GM12891 (cell line): ENCODE results near the gene PLA2R1.

Experiments used
- DNase-seq: peaks from one replicate; pipeline ENCODE4 v3.0.0; 2011; ENCODE audit warnings: low spot score; ENCODE audit not compliant: insufficient read length
- FAIRE-seq: peaks from 2 replicates; lab custom pipeline; 2011; peaks lifted over from hg19 to GRCh38; lab: Jason Lieb, UNC
- PAX5 ChIP-seq: IDR thresholded peaks from 2 replicates; pipeline ENCODE4 v1.6.1; 2011; ENCODE audit warnings: low read length, moderate library complexity, mild to moderate bottlenecking; ENCODE audit not compliant: insufficient read depth, severe bottlenecking
- POLR2A ChIP-seq: IDR thresholded peaks from 2 replicates; pipeline ENCODE4 v1.6.1; 2011; ENCODE audit warnings: low read depth, low read length, control low read depth
- POLR2AphosphoS5 ChIP-seq: IDR thresholded peaks from 2 replicates; pipeline ENCODE4 v1.6.1; 2011; ENCODE audit warnings: low read depth, low read length, control low read depth
- POU2F2 ChIP-seq: IDR thresholded peaks from 2 replicates; pipeline ENCODE4 v1.6.1; 2011; ENCODE audit warnings: low read depth, mild to moderate bottlenecking, control low read depth, low read length, moderate library complexity
- SPI1 ChIP-seq: IDR thresholded peaks from 2 replicates; pipeline ENCODE4 v1.6.1; 2011; ENCODE audit warnings: low read depth, low read length, control low read depth
- TAF1 ChIP-seq: IDR thresholded peaks from 2 replicates; pipeline ENCODE4 v1.6.1; 2011; ENCODE audit warnings: low read depth, low read length, control low read depth

PLA2R1 gene

DNA sequence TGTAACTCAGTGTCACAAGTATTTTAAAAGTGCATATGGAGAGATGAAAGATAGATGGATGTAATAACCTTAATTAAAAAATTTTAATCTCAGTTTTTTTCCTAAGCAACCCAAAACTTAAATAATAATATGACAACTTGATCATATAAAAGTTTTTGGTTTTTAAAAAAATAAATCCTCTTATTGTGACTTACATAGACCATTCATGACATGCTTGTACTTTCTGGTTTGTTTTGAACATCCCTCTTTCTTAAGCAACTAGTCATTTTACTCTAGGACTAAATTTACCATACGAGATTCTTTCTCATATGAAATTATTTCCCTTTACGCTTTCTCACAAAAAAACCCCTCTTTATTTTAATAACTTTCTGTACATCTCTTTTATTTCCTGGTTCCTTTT is 6.5 kb upstream of the PLA2R1 start:
- FAIRE-seq: no peak
- no peak for DNase-seq
- TF ChIP-seq SPI1: no peak
- no peak for TF ChIP-seq TAF1
- no peak for TF ChIP-seq PAX5
- no peak for TF ChIP-seq POLR2A
- no peak for TF ChIP-seq POLR2AphosphoS5
- TF ChIP-seq POU2F2: no peak

- no peak for TF ChIP-seq PAX5
- TF ChIP-seq SPI1: no peak
- no peak for TF ChIP-seq POLR2A
- no peak for TF ChIP-seq POU2F2
- no peak for TF ChIP-seq POLR2AphosphoS5
- no peak for TF ChIP-seq TAF1
- DNase-seq (no peak), FAIRE-seq (no peak)
Observed at GRCh38 chr2:160064916-160065315, 2.5 kb upstream of the PLA2R1 start.

DNA sequence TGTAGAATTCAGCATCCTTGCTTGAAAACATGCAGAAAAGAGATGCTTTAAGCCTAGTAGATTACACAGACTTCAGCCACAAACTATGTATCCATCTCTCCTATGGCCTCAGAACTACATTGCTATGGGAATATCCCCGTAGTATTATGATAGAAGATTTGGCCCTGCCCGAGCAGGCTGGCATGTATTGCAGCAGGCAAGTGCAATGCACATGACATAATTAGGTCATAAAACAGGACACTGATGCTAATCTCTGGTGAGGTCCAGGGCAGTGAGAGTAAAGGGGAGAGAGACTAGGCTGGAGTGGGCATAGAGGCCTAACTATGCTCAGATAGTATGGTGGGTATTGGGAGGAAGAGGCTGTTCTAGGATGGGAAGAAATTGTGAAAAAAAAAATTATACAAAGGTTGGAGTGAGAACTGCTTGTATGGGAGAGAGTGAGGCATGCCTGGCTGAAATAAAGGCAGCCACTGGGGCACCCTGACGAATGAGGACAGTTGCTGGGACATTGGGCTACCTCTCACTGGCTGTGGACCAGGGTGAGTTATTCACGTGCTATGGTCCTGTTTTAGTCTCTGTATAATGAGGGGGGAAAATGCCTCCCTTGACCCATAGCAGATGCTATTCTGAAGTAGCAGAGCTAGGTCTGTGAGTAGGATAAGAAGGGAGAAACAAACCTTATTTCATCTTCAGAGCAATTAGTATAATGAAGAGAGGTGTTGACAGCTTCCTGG is 1.6 kb upstream of the PLA2R1 start:
- FAIRE-seq: no peak
- TF ChIP-seq POLR2AphosphoS5: no peak
- DNase-seq: no peak

DNA sequence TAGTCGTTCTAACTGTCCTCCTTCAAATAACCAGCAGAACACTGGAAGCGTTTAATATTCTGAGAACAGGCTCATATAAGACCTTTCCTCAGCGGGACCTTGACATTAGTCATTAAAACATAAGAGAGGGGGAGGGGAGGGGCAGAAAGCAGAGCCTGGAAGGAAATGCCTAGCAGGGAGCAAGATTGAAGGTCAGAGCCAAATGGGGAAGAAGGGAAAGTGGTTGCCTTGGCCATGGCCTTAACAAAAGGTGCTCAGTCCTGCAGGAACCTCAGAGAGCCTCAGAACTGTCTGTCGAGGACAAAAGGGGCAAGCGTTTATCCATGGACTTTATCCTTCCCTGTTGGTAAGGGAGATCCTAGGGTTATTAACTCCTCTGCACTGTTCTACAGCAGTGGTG is 856 bp upstream of the PLA2R1 start:
- TF ChIP-seq POLR2A (no peak), POLR2AphosphoS5 (no peak), POU2F2 (no peak), PAX5 (no peak), TAF1 (no peak), SPI1 (no peak)
- DNase-seq: no peak
- no peak for FAIRE-seq

DNA sequence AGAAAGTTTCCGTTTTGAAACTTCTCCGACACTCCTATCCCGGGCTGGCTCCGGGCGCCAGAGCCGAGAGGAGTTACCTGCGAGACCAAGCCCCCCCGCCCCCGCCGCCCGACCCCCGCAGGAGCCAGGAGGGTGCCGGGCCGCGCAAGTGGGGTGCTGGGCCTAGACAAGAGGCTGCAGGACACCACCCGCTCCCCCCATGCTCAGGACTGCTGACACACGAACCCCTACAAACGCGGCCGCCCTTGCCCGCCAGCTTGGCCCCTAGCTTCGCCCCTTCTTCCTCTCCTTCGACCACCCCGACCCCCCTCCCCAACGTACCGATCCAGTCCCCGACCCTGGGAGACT is 497 bp downstream of the PLA2R1 start:
- no peak for TF ChIP-seq TAF1
- TF ChIP-seq POLR2AphosphoS5: no peak
- no peak for TF ChIP-seq POU2F2
- TF ChIP-seq POLR2A: no peak
- TF ChIP-seq PAX5: no peak
- no peak for TF ChIP-seq SPI1
- no peak for FAIRE-seq
- DNase-seq: no peak

GRCh38 chr2:160061533-160061932 is 882 bp downstream of the PLA2R1 start:
- DNase-seq (no peak), FAIRE-seq (no peak)
- no peak for TF ChIP-seq POLR2A
- TF ChIP-seq PAX5: no peak
- TF ChIP-seq POLR2AphosphoS5: no peak
- TF ChIP-seq POU2F2: no peak

DNA sequence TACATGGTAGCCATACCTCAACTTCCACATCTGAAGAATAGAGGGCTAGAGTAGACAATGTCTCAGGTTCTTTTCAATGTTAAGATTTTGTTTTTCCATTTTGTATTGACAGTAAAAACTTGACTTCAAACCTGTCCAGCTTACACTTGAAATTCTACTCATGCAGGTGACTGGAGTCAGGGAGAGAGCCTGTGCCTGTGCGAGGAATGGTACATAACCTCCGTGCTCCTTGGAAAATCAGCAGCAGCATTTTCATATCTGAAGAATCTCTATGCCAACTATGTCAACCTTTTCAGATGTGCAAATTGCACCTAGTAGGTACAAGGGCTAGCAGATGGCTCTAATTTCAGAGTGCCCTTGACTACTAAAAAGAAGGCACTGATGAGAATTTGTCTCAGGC is 2.1 kb downstream of the PLA2R1 start:
- FAIRE-seq: no peak
- TF ChIP-seq PAX5 (no peak), TAF1 (no peak), POLR2A (no peak)

DNA sequence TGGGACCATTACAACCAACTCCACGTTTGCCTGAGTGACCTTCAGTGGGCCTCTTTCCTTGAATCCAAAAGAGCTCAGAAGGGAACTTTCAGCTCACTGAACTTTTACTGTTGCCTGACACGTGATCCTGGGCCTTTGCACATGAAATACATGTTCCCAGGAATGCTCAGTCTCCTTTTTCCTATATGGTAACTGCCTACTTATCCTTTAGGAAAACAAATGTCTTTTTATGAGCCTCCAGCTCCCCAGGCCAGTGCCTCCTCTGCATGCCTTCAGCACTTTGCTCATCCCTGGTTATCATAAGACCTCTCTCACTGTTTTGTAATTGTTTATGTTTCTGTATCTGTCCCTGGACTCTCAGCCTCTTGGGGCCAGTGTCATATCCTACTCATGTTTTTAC is 5.1 kb downstream of the PLA2R1 start:
- no peak for DNase-seq
- FAIRE-seq: no peak
- TF ChIP-seq POU2F2: no peak
- TF ChIP-seq TAF1: no peak

More for the DNA sequence above, 2.1 kb downstream of the PLA2R1 start:
- DNase-seq: no peak

GRCh38 chr2:160055726-160056108 is 6.7 kb downstream of the PLA2R1 start:
- no peak for FAIRE-seq
- TF ChIP-seq POLR2AphosphoS5 (no peak), PAX5 (no peak), POLR2A (no peak), POU2F2 (no peak), TAF1 (no peak), SPI1 (no peak)
- DNase-seq: no peak

DNA sequence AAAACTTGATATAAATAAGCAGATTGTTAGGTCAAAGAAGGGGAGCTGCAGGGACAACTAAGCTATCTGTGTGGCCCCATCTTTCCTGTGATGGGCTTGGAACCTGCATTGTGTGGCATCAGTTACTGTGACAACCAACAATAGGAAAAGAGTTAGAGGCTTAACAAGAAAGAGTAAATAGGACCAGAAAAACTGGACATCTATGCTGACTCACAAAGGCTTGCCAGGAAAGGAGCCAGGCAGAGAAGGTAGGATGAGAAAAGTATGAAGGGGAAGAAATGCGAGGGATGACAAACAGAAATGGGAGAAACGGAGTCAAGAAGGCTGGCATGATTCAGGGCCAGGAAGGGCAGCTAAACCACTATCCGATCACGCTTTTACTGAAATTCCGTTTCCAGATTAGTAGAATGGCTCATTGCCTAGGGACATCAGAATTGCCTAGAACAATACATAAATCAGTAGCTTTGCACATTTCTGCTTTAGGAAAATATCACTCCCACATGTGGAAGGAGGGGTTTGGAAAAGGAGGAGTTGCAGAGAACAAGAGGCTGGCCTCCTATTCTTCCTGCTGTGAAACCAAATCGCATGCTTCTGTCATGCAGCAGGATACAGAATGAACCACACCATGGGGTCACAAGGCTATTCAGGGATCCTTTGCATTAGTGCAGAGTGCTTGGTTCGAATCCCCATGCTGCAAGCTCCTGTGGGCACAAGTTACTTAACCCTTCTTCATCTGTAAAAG is 7.3 kb downstream of the PLA2R1 start:
- TF ChIP-seq POLR2AphosphoS5 (no peak), PAX5 (no peak), TAF1 (no peak), POLR2A (no peak)
- no peak for DNase-seq
- no peak for FAIRE-seq
